Astrocyte (in vitro differentiated cells and primary cell): ENCODE results near the gene SYT14.

ENCODE experiments used
- CTCF ChIP-seq: IDR thresholded peaks from 2 replicates; pipeline ENCODE4 v1.5.1; 2011; ENCODE audit warnings: low read depth, mild to moderate bottlenecking, inconsistent platforms, low read length, moderate library complexity; ENCODE audit not compliant: insufficient read depth
- EZH2 ChIP-seq: IDR thresholded peaks from 2 replicates; pipeline ENCODE4 v1.6.1; 2012; ENCODE audit warnings: mild to moderate bottlenecking, low read length, inconsistent platforms; ENCODE audit not compliant: insufficient read depth

- TF ChIP-seq CTCF: no peak
- no peak for TF ChIP-seq EZH2
These were observed 269.8 kb downstream of the SYT14 start for GRCh38 chr1:210207597-210208450.
